NB4 (cell line): Measurements from ENCODE around the gene PGAM5.

Source experiments
- CTCF ChIP-seq: IDR thresholded peaks from one replicate; pipeline ENCODE4 v1.5.1; 2012; ENCODE audit warnings: low read depth, low read length
- POLR2A ChIP-seq: IDR thresholded peaks from 2 replicates; pipeline ENCODE4 v1.6.1; 2011; ENCODE audit warnings: mild to moderate bottlenecking; ENCODE audit not compliant: insufficient read length; ENCODE audit errors: extremely low read depth

- TF ChIP-seq CTCF, result no peak
- no peak for TF ChIP-seq POLR2A
Observed at GRCh38 chr12:132710043-132710404, 618 bp upstream of the PGAM5 start.
